ENCODE results near the gene PDLIM5. TPM values are rescaled to one million over a fixed set of nuclear protein-coding genes. Genes with fewer than 3 reads are reported as not detected.

The PDLIM5 gene
- total RNA-seq, 1 experiment from 2014 or later: 43.1 TPM

DNA sequence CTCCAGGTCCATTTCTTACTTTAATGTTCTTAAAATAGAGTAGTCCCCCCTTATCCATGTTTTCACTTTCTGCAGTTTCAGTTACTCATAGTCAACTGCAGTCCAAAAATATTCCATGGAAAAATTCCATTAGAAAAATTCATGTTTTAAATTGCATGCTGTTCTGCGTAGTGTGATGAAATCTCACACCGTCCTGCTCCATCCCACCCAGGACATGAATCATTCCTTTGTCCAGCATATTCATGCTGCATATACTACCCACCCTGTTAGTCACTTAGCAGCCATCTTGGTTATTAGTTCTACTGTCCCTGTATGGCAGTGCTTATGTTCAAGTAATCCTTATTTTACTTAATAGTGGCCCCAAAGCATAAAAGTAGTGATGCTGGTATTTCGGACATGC lies 5.4 kb upstream of the PDLIM5 start:
- DNase-seq: no peak
- H3K27me3 ChIP-seq (ENCODE audit: control insufficient read depth, insufficient read depth, low read length): no peaks in the 10 kb centered on the region
- no peak overlapping the region for H3K4me3 ChIP-seq (ENCODE audit: insufficient read depth, low read depth, low read length)
- H3K36me3 ChIP-seq (replicated peaks; ENCODE audit: control insufficient read depth, insufficient read depth, low read length): no peaks in the 10 kb centered on the region

DNA sequence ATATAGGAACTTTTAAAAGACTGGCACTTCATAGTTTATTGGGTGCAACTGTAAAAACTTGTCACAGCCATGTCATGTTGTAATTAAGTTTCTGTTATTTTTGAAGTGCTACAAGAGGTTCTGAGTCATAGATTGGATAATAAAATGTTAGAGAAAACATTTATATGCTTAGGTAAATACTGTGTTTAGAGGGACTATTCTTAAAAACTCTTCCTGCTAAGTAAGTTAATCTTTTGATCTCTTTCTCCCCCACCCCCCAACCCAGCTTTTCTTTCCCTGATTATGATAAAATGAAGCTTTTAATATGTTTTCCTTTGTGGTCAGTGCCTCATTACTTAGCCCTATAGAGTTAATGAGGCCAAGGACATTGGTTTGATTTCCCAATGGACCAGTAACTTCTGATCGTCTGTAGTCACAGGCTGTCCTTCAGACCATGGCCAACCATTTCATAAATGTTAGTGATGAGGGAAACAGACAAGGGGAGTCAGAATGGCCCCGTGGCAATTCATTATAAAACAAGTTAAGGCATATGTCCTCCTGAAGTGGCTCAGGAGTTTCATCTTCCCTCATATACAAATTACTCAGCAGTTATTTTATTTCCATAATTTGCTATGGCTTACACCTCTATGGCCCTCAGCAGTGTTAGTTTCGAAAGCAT lies 3.9 kb upstream of the PDLIM5 start:
- no peak for DNase-seq
- Histone ChIP-seq H3K27me3 (ENCODE audit: control insufficient read depth, insufficient read depth, low read length) (no peaks in the 10 kb centered on the region), H3K4me3 (ENCODE audit: insufficient read depth, low read depth, low read length) (no peak overlapping the region), H3K36me3 (replicated peaks; ENCODE audit: control insufficient read depth, insufficient read depth, low read length) (no peaks in the 10 kb centered on the region)

GRCh38 chr4:94448815-94449375 lies 2.8 kb upstream of the PDLIM5 start:
- no peaks in the 10 kb centered on the region for H3K27me3 ChIP-seq (ENCODE audit: control insufficient read depth, insufficient read depth, low read length)
- no peak overlapping the region for H3K4me3 ChIP-seq (ENCODE audit: insufficient read depth, low read depth, low read length)
- no peak for DNase-seq
- no peaks in the 10 kb centered on the region for H3K36me3 ChIP-seq (replicated peaks; ENCODE audit: control insufficient read depth, insufficient read depth, low read length)

- Histone ChIP-seq H3K27me3 (ENCODE audit: control insufficient read depth, insufficient read depth, low read length) (no peaks in the 10 kb centered on the region), H3K4me3 (ENCODE audit: insufficient read depth, low read depth, low read length) (peak overlapping the region; percentile 36), H3K36me3 (replicated peaks; ENCODE audit: control insufficient read depth, insufficient read depth, low read length) (no peaks in the 10 kb centered on the region)
- no peak for DNase-seq
Measured at GRCh38 chr4:94451051-94451694, 569 bp upstream of the PDLIM5 start.

- H3K36me3 ChIP-seq (replicated peaks; ENCODE audit: control insufficient read depth, insufficient read depth, low read length): no peaks in the 10 kb centered on the region
- no peaks in the 10 kb centered on the region for H3K27me3 ChIP-seq (ENCODE audit: control insufficient read depth, insufficient read depth, low read length)
- H3K4me3 ChIP-seq (ENCODE audit: insufficient read depth, low read depth, low read length): peak overlapping the region; percentile 80
- peak; percentile 58 for DNase-seq
Measured at GRCh38 chr4:94452476-94453371, 982 bp downstream of the PDLIM5 start.

- DNase-seq: no peak
- Histone ChIP-seq H3K36me3 (replicated peaks; ENCODE audit: control insufficient read depth, insufficient read depth, low read length) (no peaks in the 10 kb centered on the region), H3K4me3 (ENCODE audit: insufficient read depth, low read depth, low read length) (peak overlapping the region; percentile 80; the same call in 1 of the 2 replicates), H3K27me3 (ENCODE audit: control insufficient read depth, insufficient read depth, low read length) (no peaks in the 10 kb centered on the region)
Measured at GRCh38 chr4:94453391-94453963, 1.7 kb downstream of the PDLIM5 start.

DNA sequence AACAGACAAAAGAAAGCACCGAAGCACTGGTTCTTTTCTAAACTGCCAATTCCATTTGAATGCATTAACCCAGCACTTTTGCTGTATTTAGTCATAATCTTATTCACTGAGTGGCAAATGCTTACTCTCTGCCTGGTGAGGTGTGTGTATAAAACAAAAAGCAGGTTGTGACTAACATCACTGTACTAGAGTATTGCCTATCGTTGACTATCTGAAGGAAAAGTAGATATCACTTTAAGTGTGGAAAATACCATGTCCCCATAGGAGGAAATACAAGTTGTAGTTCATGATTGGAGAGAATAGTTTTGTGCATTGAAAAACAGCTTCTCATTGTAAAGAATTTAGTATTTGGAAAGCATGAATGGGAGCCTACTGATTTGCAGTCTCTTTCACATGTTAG lies 2.7 kb downstream of the PDLIM5 start:
- Histone ChIP-seq H3K27me3 (ENCODE audit: control insufficient read depth, insufficient read depth, low read length) (no peaks in the 10 kb centered on the region), H3K36me3 (replicated peaks; ENCODE audit: control insufficient read depth, insufficient read depth, low read length) (no peaks in the 10 kb centered on the region), H3K4me3 (ENCODE audit: insufficient read depth, low read depth, low read length) (no peak overlapping the region)
- DNase-seq: no peak

GRCh38 chr4:94455081-94455480 lies 3.3 kb downstream of the PDLIM5 start:
- Histone ChIP-seq H3K36me3 (replicated peaks; ENCODE audit: control insufficient read depth, insufficient read depth, low read length) (no peaks in the 10 kb centered on the region), H3K27me3 (ENCODE audit: control insufficient read depth, insufficient read depth, low read length) (no peaks in the 10 kb centered on the region), H3K4me3 (ENCODE audit: insufficient read depth, low read depth, low read length) (no peak overlapping the region)
- DNase-seq: no peak

DNA sequence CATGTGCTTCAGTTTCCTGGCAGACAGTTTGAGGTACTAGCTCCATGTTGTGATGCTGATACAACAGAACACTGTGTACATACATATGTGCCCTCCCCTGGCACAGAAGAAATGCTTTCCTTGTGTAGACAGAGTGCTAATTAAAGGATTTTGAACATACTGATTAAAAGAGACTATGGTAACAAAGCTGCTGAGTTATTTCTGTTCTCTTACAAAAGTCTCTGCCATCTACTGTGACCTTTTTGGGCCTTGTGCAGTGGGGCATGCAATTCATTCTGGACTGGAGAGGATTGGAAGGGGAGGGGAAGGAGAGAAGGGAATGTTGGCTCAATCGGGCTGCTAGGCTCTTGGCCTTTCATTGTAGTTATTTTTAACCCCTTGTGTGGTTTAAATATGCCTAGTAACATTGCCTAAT lies 6.0 kb downstream of the PDLIM5 start:
- Histone ChIP-seq H3K4me3 (ENCODE audit: insufficient read depth, low read depth, low read length) (no peak overlapping the region), H3K27me3 (ENCODE audit: control insufficient read depth, insufficient read depth, low read length) (no peaks in the 10 kb centered on the region), H3K36me3 (replicated peaks; ENCODE audit: control insufficient read depth, insufficient read depth, low read length) (no peaks in the 10 kb centered on the region)
- peak; percentile 13 for DNase-seq

- H3K27me3 ChIP-seq (ENCODE audit: control insufficient read depth, insufficient read depth, low read length): no peaks in the 10 kb centered on the region
- DNase-seq: no peak
- H3K36me3 ChIP-seq (replicated peaks; ENCODE audit: control insufficient read depth, insufficient read depth, low read length): no peaks in the 10 kb centered on the region
- no peak overlapping the region for H3K4me3 ChIP-seq (ENCODE audit: insufficient read depth, low read depth, low read length)
Measured at GRCh38 chr4:94458682-94459081, 6.9 kb downstream of the PDLIM5 start.

DNA sequence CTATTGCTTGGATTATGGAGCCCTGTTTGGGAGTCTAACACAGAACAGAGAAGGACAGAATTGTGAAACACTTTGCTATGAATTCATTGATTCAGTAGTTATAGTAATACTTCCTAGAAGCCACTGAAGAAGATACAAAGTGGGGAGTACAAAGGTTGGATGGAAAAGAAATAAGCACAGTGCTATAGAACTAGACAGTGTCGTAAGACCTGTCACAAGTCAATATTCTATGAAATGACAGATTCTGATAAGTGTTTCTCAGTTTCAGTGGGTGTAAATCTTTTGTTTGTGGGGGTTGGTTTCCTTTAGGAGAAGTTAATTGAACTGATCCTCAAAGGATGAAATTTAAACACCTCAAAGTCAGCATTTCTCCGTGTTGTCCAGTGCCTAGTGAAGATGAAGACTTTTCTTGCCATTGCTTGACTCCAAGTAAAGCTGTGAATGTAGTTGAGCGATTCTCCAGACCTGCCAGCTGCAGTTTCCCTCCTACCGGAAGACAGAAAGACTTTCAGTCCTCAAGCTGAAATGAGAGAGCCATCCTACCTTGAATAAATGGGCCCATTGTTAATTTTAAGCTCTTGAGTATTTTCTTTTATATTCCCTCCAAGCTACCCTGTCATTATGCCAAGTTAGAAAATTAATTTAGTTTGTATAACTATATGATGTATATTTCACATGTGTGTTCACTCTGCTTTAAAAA lies 7.9 kb downstream of the PDLIM5 start:
- H3K4me3 ChIP-seq (ENCODE audit: insufficient read depth, low read depth, low read length): no peak overlapping the region
- no peak for DNase-seq
- H3K27me3 ChIP-seq (ENCODE audit: control insufficient read depth, insufficient read depth, low read length): no peaks in the 10 kb centered on the region
- H3K36me3 ChIP-seq (replicated peaks; ENCODE audit: control insufficient read depth, insufficient read depth, low read length): no peaks in the 10 kb centered on the region

GRCh38 chr4:94461506-94461905 lies 9.8 kb downstream of the PDLIM5 start:
- no peaks in the 10 kb centered on the region for H3K36me3 ChIP-seq (replicated peaks; ENCODE audit: control insufficient read depth, insufficient read depth, low read length)
- H3K27me3 ChIP-seq (ENCODE audit: control insufficient read depth, insufficient read depth, low read length): no peaks in the 10 kb centered on the region
- no peak for DNase-seq
- no peak overlapping the region for H3K4me3 ChIP-seq (ENCODE audit: insufficient read depth, low read depth, low read length)

- no peaks in the 10 kb centered on the region for H3K36me3 ChIP-seq (replicated peaks; ENCODE audit: control insufficient read depth, insufficient read depth, low read length)
- DNase-seq: no peak
Measured at GRCh38 chr4:94462572-94462971, 10.8 kb downstream of the PDLIM5 start.

DNA sequence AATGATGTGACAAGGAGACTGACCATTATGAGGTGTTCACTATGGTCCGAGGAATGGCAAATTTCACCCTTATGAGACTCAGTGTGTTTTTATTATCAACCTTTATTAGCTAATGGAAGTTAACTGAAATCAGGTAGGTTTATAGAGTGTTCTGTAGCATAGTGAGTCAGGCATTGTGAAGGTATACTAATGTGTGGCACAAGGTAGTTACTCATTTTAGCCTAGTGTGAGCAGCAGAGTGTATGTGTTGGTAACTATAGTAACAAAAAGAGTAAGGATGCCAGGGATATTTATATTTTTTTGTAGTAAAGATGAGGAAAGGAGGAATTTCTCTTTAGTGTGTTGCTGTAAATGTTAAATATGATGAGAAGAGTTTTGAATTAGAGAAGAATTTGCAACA lies 12.0 kb downstream of the PDLIM5 start:
- no peaks in the 10 kb centered on the region for H3K36me3 ChIP-seq (replicated peaks; ENCODE audit: control insufficient read depth, insufficient read depth, low read length)
- no peak overlapping the region for H3K4me3 ChIP-seq (ENCODE audit: insufficient read depth, low read depth, low read length)
- no peak for DNase-seq
- H3K27me3 ChIP-seq (ENCODE audit: control insufficient read depth, insufficient read depth, low read length): no peaks in the 10 kb centered on the region

More at GRCh38 chr4:94462572-94462971, 10.8 kb downstream of the PDLIM5 start:
- H3K4me3 ChIP-seq (ENCODE audit: insufficient read depth, low read depth, low read length): no peak overlapping the region
- H3K27me3 ChIP-seq (ENCODE audit: control insufficient read depth, insufficient read depth, low read length): no peaks in the 10 kb centered on the region

Data from H7 (cell line).